HepG2 (cell line): ENCODE measurements around the gene STC2. TPM values are rescaled to one million over a fixed set of nuclear protein-coding genes. Genes with fewer than 3 reads are reported as not detected.

Source experiments
- DNMT3B ChIP-seq: conservative IDR thresholded peaks from 2 replicates; pipeline ENCODE4 v1.6.1; 2016; ENCODE audit warnings: missing biosample characterization, control low read depth
- GLI4 ChIP-seq: sonication (generic); formaldehyde crosslinking; IDR thresholded peaks from 2 replicates; pipeline ENCODE4 v1.5.1; 2020; ENCODE audit warnings: missing genetic modification reagents, mild to moderate bottlenecking, moderate library complexity, borderline replicate concordance
- HES4 ChIP-seq: sonication (generic); formaldehyde crosslinking; IDR thresholded peaks from 2 replicates; pipeline ENCODE4 v1.9.0; 2021; ENCODE audit warnings: mild to moderate bottlenecking, missing genetic modification reagents, borderline replicate concordance
- HIVEP1 ChIP-seq: sonication (generic); formaldehyde crosslinking; IDR thresholded peaks from 2 replicates; pipeline ENCODE4 v1.4.0; 2020; ENCODE audit warnings: mild to moderate bottlenecking, missing genetic modification reagents
- KDM5B ChIP-seq: sonication (generic); formaldehyde crosslinking; IDR thresholded peaks from 2 replicates; pipeline ENCODE4 v1.4.0; 2020; ENCODE audit warnings: missing genetic modification reagents, mild to moderate bottlenecking, borderline replicate concordance
- MAFF ChIP-seq: IDR thresholded peaks from 2 replicates; pipeline ENCODE4 v1.6.1; 2011; ENCODE audit warnings: low read depth, low read length, improper control_type of control experiment
- PHF20 ChIP-seq: sonication (generic); formaldehyde crosslinking; IDR thresholded peaks from 2 replicates; pipeline ENCODE4 v1.5.0; 2020; ENCODE audit warnings: mild to moderate bottlenecking, missing genetic modification reagents
- POLR2G ChIP-seq: fragments of 200-400 bp; formaldehyde crosslinking; IDR thresholded peaks from 2 replicates; pipeline ENCODE4 v1.6.1; 2018; ENCODE audit warnings: mild to moderate bottlenecking, low read depth, low read length, moderate library complexity
- RXRB ChIP-seq: IDR thresholded peaks from 2 replicates; pipeline ENCODE4 v1.6.1; 2016; ENCODE audit warnings: borderline replicate concordance, missing genetic modification reagents, missing compliant biosample characterization
- TCF7L2 ChIP-seq: IDR thresholded peaks from 2 replicates; pipeline ENCODE4 v1.6.1; 2011; ENCODE audit warnings: mild to moderate bottlenecking, low read depth, low read length, moderate library complexity
- ZNF569 ChIP-seq: sonication (generic); formaldehyde crosslinking; IDR thresholded peaks from 2 replicates; pipeline ENCODE4 v1.5.0; 2020; ENCODE audit warnings: mild to moderate bottlenecking, missing genetic modification reagents, moderate library complexity, borderline replicate concordance
- ZNF761 ChIP-seq: sonication (generic); formaldehyde crosslinking; conservative IDR thresholded peaks from 2 replicates; pipeline ENCODE4 v1.4.0; 2020; ENCODE audit warnings: mild to moderate bottlenecking, missing genetic modification reagents
- polyA plus RNA-seq, 8 experiments: library from polyadenylated mRNA; depleted of rRNA in 3 of 8; stranded (reverse) in 7 of 8; unstranded in 1 of 8; fragments of >200 nt; fragmentation: Illumina TruSeq in 4 of 8; extraction: Trizol in 4 of 8; gene quantifications; 2 replicates each; pipeline versions ENCODE4 v1.2.1 to v1.2.3, GENCODE V29; 2011 to 2016; ENCODE audit warnings: low read depth in 4 of 8, missing spikeins in 1 of 8, mixed read lengths in 1 of 8; ENCODE audit not compliant: insufficient read depth in 1 of 8
- total RNA-seq, 5 experiments: library from RNA; depleted of rRNA; stranded (reverse); fragments of >200 nt; fragmentation: Illumina TruSeq; extraction: Trizol; gene quantifications; 2 replicates each; pipeline ENCODE4 v1.2.3, GENCODE V29; 2016; ENCODE audit warnings: low read depth in 1 of 5
- TF ChIP-seq, protein P1 (sequence below): sonication (generic); formaldehyde crosslinking; conservative IDR thresholded peaks from 2 replicates; pipeline ENCODE4 v1.8.0; 2022; ENCODE audit warnings: missing genetic modification reagents
- TF ChIP-seq, protein P2 (sequence below): sonication (generic); formaldehyde crosslinking; IDR thresholded peaks from 2 replicates; pipeline ENCODE4 v1.4.0; 2020; ENCODE audit warnings: missing genetic modification reagents
- TF ChIP-seq, protein P3 (sequence below): sonication (generic); formaldehyde crosslinking; IDR thresholded peaks from 2 replicates; pipeline ENCODE4 v1.8.1; 2023; ENCODE audit warnings: mild to moderate bottlenecking, missing genetic modification reagents
- TF ChIP-seq, protein P4 (sequence below): sonication (generic); formaldehyde crosslinking; IDR thresholded peaks from 2 replicates; pipeline ENCODE4 v1.4.0; 2020; ENCODE audit warnings: missing genetic modification reagents
- TF ChIP-seq, protein P5 (sequence below): sonication (generic); formaldehyde crosslinking; IDR thresholded peaks from 2 replicates; pipeline ENCODE4 v1.9.0; 2021; ENCODE audit warnings: missing genetic modification reagents, mild to moderate bottlenecking, borderline replicate concordance
- TF ChIP-seq, protein P6 (sequence below): IDR thresholded peaks from 2 replicates; pipeline ENCODE4 v1.6.1; 2012; ENCODE audit warnings: low read length, improper control_type of control experiment

The STC2 gene
- total and polyA plus RNA-seq, 2 of the 13 experiments (the other 11 are each of a cell fraction or from before 2014, with no cell fraction given), result 27.1 to 69.2 TPM

DNA sequence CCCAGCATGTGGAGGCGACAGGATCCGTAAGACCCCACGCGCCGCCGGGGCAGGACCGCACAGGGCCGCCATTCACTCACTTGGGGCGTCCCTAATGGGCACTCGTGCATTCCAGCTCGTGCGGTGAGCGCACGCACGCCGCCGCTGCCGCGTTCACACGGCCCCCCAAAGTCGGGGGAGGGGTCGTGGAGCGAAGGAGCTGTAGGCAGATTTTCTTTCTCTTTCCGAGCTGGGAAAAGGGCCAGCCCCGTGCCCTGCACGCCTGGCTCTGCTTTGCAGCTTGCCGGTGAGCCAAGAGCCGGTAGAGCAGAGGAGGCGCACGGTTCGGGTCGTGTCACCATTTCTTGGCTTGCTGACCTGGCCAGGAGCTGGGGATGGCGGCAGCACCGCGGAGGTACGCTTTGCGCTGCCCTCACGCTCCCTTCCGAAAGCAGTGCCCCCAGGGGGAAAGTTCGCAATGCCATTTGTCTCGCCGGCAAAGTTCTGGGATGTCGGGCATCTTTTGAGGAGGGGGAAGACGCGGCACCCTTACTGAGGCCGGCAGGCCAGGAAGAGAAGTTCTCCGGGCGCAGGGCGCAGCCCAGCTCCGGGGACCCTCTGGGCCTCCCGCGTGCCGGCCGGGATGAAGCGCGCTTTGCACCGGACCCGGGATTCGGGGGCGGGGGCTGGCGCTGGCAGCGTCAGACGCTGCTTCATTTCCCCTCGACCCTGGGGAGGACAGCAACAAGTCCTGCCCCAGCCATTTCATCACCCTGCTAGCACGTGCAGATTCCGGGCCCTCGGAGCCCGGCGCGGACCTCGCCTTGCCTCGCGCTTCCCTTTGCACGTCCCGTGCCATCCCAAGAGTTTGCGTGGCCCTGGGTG lies 898 bp downstream of the STC2 start (continued):
- TF ChIP-seq, protein P1, sequence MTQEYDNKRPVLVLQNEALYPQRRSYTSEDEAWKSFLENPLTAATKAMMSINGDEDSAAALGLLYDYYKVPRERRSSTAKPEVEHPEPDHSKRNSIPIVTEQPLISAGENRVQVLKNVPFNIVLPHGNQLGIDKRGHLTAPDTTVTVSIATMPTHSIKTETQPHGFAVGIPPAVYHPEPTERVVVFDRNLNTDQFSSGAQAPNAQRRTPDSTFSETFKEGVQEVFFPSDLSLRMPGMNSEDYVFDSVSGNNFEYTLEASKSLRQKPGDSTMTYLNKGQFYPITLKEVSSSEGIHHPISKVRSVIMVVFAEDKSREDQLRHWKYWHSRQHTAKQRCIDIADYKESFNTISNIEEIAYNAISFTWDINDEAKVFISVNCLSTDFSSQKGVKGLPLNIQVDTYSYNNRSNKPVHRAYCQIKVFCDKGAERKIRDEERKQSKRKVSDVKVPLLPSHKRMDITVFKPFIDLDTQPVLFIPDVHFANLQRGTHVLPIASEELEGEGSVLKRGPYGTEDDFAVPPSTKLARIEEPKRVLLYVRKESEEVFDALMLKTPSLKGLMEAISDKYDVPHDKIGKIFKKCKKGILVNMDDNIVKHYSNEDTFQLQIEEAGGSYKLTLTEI (CRISPR knock-in tag), result no peak
- TF ChIP-seq ZNF569 (no peak), RXRB (no peak), TCF7L2 (no peak), HIVEP1 (CRISPR knock-in tag) (no peak), POLR2G (0 out of 2 replicates have a peak, but pooled peaks have one; percentile 0), PHF20 (CRISPR knock-in tag) (no peak), ZNF761 (CRISPR knock-in tag) (no peak), KDM5B (CRISPR knock-in tag) (no peak; the same call in 1 of the 2 replicates), MAFF (no peak), GLI4 (CRISPR knock-in tag) (no peak), DNMT3B (no peak), HES4 (no peak)
- TF ChIP-seq, protein P2, sequence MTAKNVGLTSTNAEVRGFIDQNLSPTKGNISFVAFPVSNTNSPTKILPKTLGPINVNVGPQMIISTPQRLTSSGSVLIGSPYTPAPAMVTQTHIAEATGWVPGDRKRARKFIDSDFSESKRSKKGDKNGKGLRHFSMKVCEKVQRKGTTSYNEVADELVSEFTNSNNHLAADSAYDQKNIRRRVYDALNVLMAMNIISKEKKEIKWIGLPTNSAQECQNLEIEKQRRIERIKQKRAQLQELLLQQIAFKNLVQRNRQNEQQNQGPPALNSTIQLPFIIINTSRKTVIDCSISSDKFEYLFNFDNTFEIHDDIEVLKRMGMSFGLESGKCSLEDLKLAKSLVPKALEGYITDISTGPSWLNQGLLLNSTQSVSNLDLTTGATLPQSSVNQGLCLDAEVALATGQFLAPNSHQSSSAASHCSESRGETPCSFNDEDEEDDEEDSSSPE (CRISPR knock-in tag), result no peak
- TF ChIP-seq, protein P3, sequence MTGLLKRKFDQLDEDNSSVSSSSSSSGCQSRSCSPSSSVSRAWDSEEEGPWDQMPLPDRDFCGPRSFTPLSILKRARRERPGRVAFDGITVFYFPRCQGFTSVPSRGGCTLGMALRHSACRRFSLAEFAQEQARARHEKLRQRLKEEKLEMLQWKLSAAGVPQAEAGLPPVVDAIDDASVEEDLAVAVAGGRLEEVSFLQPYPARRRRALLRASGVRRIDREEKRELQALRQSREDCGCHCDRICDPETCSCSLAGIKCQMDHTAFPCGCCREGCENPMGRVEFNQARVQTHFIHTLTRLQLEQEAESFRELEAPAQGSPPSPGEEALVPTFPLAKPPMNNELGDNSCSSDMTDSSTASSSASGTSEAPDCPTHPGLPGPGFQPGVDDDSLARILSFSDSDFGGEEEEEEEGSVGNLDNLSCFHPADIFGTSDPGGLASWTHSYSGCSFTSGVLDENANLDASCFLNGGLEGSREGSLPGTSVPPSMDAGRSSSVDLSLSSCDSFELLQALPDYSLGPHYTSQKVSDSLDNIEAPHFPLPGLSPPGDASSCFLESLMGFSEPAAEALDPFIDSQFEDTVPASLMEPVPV (CRISPR knock-in tag), result no peak
- TF ChIP-seq, protein P4, sequence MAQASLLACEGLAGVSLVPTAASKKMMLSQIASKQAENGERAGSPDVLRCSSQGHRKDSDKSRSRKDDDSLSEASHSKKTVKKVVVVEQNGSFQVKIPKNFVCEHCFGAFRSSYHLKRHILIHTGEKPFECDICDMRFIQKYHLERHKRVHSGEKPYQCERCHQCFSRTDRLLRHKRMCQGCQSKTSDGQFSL (CRISPR knock-in tag), result 0 out of 2 replicates have a peak, but pooled peaks have one; percentile 33
- TF ChIP-seq, protein P5, sequence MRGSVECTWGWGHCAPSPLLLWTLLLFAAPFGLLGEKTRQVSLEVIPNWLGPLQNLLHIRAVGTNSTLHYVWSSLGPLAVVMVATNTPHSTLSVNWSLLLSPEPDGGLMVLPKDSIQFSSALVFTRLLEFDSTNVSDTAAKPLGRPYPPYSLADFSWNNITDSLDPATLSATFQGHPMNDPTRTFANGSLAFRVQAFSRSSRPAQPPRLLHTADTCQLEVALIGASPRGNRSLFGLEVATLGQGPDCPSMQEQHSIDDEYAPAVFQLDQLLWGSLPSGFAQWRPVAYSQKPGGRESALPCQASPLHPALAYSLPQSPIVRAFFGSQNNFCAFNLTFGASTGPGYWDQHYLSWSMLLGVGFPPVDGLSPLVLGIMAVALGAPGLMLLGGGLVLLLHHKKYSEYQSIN, result no peak
- TF ChIP-seq, protein P6, sequence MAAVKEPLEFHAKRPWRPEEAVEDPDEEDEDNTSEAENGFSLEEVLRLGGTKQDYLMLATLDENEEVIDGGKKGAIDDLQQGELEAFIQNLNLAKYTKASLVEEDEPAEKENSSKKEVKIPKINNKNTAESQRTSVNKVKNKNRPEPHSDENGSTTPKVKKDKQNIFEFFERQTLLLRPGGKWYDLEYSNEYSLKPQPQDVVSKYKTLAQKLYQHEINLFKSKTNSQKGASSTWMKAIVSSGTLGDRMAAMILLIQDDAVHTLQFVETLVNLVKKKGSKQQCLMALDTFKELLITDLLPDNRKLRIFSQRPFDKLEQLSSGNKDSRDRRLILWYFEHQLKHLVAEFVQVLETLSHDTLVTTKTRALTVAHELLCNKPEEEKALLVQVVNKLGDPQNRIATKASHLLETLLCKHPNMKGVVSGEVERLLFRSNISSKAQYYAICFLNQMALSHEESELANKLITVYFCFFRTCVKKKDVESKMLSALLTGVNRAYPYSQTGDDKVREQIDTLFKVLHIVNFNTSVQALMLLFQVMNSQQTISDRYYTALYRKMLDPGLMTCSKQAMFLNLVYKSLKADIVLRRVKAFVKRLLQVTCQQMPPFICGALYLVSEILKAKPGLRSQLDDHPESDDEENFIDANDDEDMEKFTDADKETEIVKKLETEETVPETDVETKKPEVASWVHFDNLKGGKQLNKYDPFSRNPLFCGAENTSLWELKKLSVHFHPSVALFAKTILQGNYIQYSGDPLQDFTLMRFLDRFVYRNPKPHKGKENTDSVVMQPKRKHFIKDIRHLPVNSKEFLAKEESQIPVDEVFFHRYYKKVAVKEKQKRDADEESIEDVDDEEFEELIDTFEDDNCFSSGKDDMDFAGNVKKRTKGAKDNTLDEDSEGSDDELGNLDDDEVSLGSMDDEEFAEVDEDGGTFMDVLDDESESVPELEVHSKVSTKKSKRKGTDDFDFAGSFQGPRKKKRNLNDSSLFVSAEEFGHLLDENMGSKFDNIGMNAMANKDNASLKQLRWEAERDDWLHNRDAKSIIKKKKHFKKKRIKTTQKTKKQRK, result no peak
